ENCODE data around the gene TPK1.

TPK1 gene

DNA sequence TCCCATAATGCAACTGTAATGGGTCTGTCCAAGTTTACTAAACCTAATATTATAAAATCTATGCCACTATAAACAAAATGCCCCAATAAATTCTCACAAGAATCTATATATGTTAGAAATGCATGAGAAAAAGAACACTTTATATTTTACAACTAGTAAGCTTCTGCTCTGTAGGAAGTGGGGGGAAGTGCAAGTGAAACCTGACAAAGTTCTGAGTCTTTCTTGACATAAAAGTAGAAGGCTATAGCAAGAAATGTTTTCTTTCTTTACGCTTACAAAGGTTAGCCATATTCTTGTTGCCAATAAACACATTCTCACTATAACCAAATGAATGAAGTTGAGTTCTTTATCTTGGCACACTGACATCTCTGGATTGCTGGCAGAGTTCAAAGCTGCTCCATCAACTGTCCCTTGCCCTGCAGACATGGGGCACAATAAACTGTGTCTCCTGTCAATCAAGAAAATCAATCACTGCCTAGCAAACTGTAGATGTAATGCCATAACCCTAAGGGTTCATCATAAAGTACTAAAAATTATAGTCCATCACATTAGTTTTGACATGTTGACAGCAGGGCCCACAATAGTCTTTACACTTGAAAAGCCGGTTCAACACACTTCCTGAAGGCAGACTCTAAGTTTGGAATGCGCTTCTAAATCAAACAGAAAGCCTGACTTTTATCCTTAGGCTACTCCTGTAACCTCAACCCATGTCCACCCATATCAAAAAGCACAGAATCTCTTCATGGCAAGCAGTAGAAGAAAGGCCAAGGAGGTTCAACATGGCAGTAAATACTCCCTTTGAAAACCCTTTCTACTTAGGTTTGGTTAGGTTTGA is 58.6 kb downstream of the TPK1 start:
- no peak overlapping the region for H3K4me3 Mint-ChIP-seq
- no peak overlapping the region for H3K27ac Mint-ChIP-seq
- peaks cover 23% of the 10 kb centered on the region for H3K4me1 Mint-ChIP-seq
- DNase-seq, result no peak
- no peaks in the 10 kb centered on the region for H3K36me3 Mint-ChIP-seq (ENCODE audit: low read depth)
- H3K9me3 Mint-ChIP-seq, result no peaks in the 10 kb centered on the region
- ATAC-seq, result no peak
- no peaks in the 10 kb centered on the region for H3K27me3 Mint-ChIP-seq

- no peaks in the 10 kb centered on the region for H3K27me3 Mint-ChIP-seq
- no peaks in the 10 kb centered on the region for H3K9me3 Mint-ChIP-seq
- DNase-seq (no peak), ATAC-seq (no peak)
- H3K36me3 Mint-ChIP-seq (ENCODE audit: low read depth), result no peaks in the 10 kb centered on the region
- no peak overlapping the region for H3K27ac Mint-ChIP-seq
- no peak overlapping the region for H3K4me3 Mint-ChIP-seq
- peaks cover 21% of the 10 kb centered on the region for H3K4me1 Mint-ChIP-seq
Measured at GRCh38 chr7:144776447-144776846, 59.4 kb downstream of the TPK1 start.

DNA sequence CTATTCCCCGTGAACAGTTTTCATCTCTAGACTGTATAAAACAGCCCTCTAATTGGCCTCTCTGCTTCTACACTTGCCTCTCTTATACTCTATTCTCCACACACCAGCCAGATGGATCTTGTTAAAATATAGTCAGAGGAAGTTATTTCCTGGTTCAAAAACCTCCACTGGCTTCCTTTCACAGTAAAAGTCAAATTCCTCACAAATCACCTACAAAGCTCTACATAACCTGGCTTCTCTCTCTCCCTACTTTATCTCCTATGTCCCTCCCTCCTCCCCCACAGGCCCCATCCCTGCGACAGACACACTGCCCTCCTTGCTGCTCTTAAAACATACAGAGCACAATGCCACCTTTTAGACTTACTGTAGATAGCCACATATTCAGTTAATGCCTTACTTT is 60.1 kb downstream of the TPK1 start:
- Mint-ChIP-seq H3K4me3 (no peak overlapping the region), H3K27ac (no peak overlapping the region), H3K36me3 (ENCODE audit: low read depth) (no peaks in the 10 kb centered on the region), H3K27me3 (no peaks in the 10 kb centered on the region), H3K4me1 (peaks cover 25% of the 10 kb centered on the region), H3K9me3 (no peaks in the 10 kb centered on the region)
- ATAC-seq (no peak), DNase-seq (no peak)

DNA sequence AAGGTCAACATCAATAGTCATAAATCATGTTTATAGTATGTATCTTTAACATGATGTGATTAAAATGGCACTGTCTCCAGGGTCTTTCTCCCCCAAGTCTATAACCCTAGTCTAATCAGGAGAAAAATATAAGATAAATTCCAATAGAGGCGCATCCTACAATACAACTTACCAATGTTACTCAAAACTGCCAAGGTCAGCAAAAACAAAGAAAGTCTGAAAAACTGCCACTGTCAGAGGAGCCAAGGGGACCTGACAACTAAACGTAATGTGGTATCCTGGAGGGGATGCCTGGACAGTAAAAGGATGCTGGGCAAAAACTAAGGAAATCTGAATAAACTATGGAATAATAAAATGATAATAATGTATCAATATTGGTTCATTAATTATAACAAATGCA is 63.9 kb downstream of the TPK1 start:
- no peaks in the 10 kb centered on the region for H3K9me3 Mint-ChIP-seq
- H3K36me3 Mint-ChIP-seq (ENCODE audit: low read depth), result no peaks in the 10 kb centered on the region
- no peak overlapping the region for H3K4me3 Mint-ChIP-seq

DNA sequence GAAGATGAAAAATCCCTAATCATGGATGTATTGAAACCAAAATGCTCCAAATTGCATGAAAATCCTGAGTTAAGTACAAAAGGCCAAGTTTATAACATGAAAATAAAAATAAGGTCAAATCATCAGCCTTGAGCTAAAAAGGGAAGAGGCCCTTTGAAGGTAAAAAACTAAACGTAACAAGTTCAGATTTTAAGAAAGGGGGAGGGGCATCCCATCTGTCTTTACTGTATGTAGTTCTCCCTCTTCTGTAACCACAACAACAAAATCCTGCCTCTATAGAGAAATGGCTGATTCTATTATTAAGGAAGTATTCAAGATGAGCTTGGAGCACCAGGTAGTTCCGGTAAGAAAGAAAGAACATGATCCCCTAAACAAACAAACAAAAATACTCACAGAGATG is 64.7 kb downstream of the TPK1 start:
- Mint-ChIP-seq H3K27me3 (no peaks in the 10 kb centered on the region), H3K36me3 (ENCODE audit: low read depth) (no peaks in the 10 kb centered on the region), H3K4me1 (peaks cover 13% of the 10 kb centered on the region), H3K4me3 (no peak overlapping the region), H3K9me3 (no peaks in the 10 kb centered on the region), H3K27ac (no peak overlapping the region)
- ATAC-seq (no peak), DNase-seq (no peak)

More for the DNA sequence above, 63.9 kb downstream of the TPK1 start:
- DNase-seq (no peak), ATAC-seq (no peak)
- peaks cover 18% of the 10 kb centered on the region for H3K4me1 Mint-ChIP-seq
- H3K27ac Mint-ChIP-seq, result no peak overlapping the region
- no peaks in the 10 kb centered on the region for H3K27me3 Mint-ChIP-seq

DNA sequence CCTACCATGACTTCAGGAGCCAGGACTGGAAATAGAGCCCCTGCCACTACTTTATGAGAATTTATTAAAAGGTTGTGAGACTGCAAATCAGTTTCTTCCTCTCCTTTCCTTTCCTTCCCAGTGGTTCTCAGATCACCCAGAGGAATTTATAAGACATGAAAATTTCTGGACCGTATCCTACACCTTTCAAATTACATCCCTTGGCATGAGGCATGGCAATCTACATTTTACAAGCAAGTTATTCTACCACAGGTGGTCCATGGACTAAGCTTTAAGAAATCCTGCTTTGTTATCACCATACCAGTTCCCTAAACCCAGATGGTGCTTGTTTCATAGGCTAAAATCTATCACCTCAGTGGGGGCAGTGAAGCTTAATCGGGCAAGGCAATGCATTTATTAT is 66.5 kb downstream of the TPK1 start:
- peaks cover 10% of the 10 kb centered on the region for H3K4me1 Mint-ChIP-seq
- H3K9me3 Mint-ChIP-seq, result no peaks in the 10 kb centered on the region
- ATAC-seq, result no peak
- no peak for DNase-seq
- no peaks in the 10 kb centered on the region for H3K36me3 Mint-ChIP-seq (ENCODE audit: low read depth)
- no peaks in the 10 kb centered on the region for H3K27me3 Mint-ChIP-seq
- H3K4me3 Mint-ChIP-seq, result no peak overlapping the region
- H3K27ac Mint-ChIP-seq, result no peak overlapping the region

GRCh38 chr7:144768633-144769032 is 67.2 kb downstream of the TPK1 start:
- H3K4me3 Mint-ChIP-seq, result no peak overlapping the region
- ATAC-seq (no peak), DNase-seq (no peak)
- H3K9me3 Mint-ChIP-seq, result no peaks in the 10 kb centered on the region
- peaks cover 10% of the 10 kb centered on the region for H3K4me1 Mint-ChIP-seq
- no peaks in the 10 kb centered on the region for H3K36me3 Mint-ChIP-seq (ENCODE audit: low read depth)
- no peaks in the 10 kb centered on the region for H3K27me3 Mint-ChIP-seq
- H3K27ac Mint-ChIP-seq, result no peak overlapping the region

GRCh38 chr7:144763291-144763690 is 72.6 kb downstream of the TPK1 start:
- no peaks in the 10 kb centered on the region for H3K27me3 Mint-ChIP-seq
- ATAC-seq (no peak), DNase-seq (no peak)
- H3K4me3 Mint-ChIP-seq, result no peak overlapping the region
- H3K36me3 Mint-ChIP-seq (ENCODE audit: low read depth), result peaks cover 10% of the 10 kb centered on the region
- H3K9me3 Mint-ChIP-seq, result no peaks in the 10 kb centered on the region
- H3K27ac Mint-ChIP-seq, result no peak overlapping the region
- no peaks in the 10 kb centered on the region for H3K4me1 Mint-ChIP-seq

DNA sequence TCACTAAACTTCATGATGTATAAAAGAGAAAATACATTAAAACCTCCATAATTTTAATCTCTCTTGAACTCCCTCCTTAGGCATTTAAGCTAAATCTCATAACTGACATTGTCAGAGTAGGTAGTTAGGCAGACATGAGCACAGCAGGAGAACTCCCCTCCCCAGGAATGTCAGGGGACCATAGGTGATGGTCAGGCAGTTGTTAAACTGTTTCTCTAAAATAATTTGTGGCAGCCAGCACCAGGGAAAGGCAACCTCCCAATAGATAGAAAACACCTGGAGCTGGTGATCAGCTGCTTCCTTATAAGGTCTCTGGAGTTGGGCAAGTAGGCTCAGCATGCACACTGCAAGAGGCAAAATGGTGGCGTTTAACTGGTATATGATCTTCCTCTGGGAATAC is 73.0 kb downstream of the TPK1 start:
- DNase-seq, result no peak
- H3K4me1 Mint-ChIP-seq, result no peaks in the 10 kb centered on the region
- H3K27me3 Mint-ChIP-seq, result no peaks in the 10 kb centered on the region
- no peak overlapping the region for H3K4me3 Mint-ChIP-seq
- no peak overlapping the region for H3K27ac Mint-ChIP-seq
- no peaks in the 10 kb centered on the region for H3K9me3 Mint-ChIP-seq
- H3K36me3 Mint-ChIP-seq (ENCODE audit: low read depth), result peaks cover 10% of the 10 kb centered on the region
- no peak for ATAC-seq

- DNase-seq (no peak), ATAC-seq (no peak)
- Mint-ChIP-seq H3K27ac (no peak overlapping the region), H3K4me3 (no peak overlapping the region), H3K4me1 (no peaks in the 10 kb centered on the region), H3K36me3 (ENCODE audit: low read depth) (peaks cover 16% of the 10 kb centered on the region), H3K27me3 (no peaks in the 10 kb centered on the region), H3K9me3 (no peaks in the 10 kb centered on the region)
Measured at GRCh38 chr7:144761493-144761892, 74.4 kb downstream of the TPK1 start.

GRCh38 chr7:144759653-144760052 is 76.2 kb downstream of the TPK1 start:
- no peak for ATAC-seq
- Mint-ChIP-seq H3K27ac (no peak overlapping the region), H3K36me3 (ENCODE audit: low read depth) (peaks cover 19% of the 10 kb centered on the region), H3K4me1 (no peaks in the 10 kb centered on the region), H3K4me3 (no peak overlapping the region), H3K9me3 (peaks cover 11% of the 10 kb centered on the region), H3K27me3 (no peaks in the 10 kb centered on the region)
- no peak for DNase-seq

DNA sequence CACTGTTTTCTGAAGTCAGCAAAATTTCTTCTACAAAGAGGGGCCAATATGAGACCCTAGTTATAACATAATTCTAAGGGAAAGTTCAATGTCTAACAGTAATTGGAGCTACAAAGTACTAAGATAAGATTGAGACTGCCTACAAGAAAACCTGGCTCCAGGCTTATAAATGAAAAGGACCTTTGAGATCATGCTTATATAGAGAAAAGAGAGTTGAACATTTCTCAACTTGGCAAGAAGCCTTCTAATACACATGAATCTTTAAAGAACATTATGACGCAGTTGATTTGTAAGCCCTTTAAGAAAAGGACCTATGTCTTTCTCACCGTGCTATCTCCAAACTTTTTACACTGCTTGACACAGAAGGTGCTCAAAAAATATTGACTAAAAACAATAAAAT is 87.9 kb downstream of the TPK1 start:
- Mint-ChIP-seq H3K9me3 (peaks cover 7% of the 10 kb centered on the region), H3K4me1 (no peaks in the 10 kb centered on the region), H3K27ac (no peak overlapping the region), H3K4me3 (no peak overlapping the region), H3K36me3 (ENCODE audit: low read depth) (no peaks in the 10 kb centered on the region), H3K27me3 (no peaks in the 10 kb centered on the region)
- DNase-seq (no peak), ATAC-seq (no peak)

- H3K9me3 Mint-ChIP-seq, result no peaks in the 10 kb centered on the region
- no peak overlapping the region for H3K4me3 Mint-ChIP-seq
- DNase-seq (peak; percentile 4), ATAC-seq (peak; percentile 59)
- H3K27ac Mint-ChIP-seq, result no peak overlapping the region
- H3K27me3 Mint-ChIP-seq, result no peaks in the 10 kb centered on the region
- no peaks in the 10 kb centered on the region for H3K36me3 Mint-ChIP-seq (ENCODE audit: low read depth)
- H3K4me1 Mint-ChIP-seq, result no peaks in the 10 kb centered on the region
Measured at GRCh38 chr7:144738708-144739314, 97.0 kb downstream of the TPK1 start.

DNA sequence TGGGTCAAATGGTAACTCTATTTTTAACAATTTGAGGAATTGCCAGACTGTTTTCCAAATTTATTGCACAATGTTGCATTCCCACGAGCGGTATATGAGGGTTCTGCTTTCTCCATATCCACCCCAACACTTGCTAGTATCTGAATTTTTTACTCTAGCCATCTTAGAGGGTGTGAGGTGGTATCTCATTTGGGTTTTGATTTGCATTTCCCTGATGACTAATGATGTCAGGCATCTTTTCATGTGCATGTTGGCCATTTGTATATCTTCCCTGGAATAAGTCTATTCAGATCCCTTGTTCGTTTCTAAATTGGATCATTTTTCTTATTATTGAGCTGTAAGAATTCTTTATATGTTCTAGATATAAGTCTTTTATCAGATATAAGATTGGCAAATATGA is 97.7 kb downstream of the TPK1 start:
- no peak for ATAC-seq
- no peak for DNase-seq
- Mint-ChIP-seq H3K9me3 (no peaks in the 10 kb centered on the region), H3K4me3 (no peak overlapping the region), H3K36me3 (ENCODE audit: low read depth) (no peaks in the 10 kb centered on the region), H3K27me3 (no peaks in the 10 kb centered on the region), H3K4me1 (no peaks in the 10 kb centered on the region), H3K27ac (no peak overlapping the region)

DNA sequence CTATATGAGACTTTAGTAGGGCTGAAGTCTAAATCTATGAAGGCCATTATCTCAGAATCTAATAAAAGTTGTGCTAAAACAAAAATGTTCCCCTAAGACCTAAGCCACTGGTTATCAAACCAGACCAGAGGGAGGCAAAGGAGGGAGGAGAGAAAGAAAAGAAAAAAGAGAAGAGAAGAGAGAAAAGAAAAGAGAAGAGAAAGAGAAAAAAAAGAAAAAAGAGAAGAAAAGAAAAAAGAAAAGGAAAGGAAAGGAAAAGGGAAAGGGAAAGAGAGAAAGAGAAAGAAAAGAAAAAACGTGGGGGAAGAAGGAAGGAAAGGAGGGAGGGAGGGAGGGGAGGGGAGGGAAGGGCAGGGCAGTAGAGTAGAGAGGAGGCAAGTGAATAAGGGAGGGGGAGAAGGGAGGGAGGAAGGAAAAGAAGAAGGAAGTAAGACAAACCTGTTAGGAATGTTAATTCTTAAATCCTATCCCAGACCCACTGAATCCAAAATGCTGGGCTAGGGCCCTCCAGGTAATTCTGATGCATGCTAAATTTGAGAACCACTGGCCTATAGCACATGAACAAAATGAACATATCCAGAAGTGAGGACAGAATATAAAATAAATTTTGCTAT is 98.9 kb downstream of the TPK1 start:
- no peaks in the 10 kb centered on the region for H3K36me3 Mint-ChIP-seq (ENCODE audit: low read depth)
- no peaks in the 10 kb centered on the region for H3K4me1 Mint-ChIP-seq
- H3K9me3 Mint-ChIP-seq, result no peaks in the 10 kb centered on the region
- no peaks in the 10 kb centered on the region for H3K27me3 Mint-ChIP-seq
- DNase-seq (no peak), ATAC-seq (no peak)
- no peak overlapping the region for H3K4me3 Mint-ChIP-seq
- H3K27ac Mint-ChIP-seq, result no peak overlapping the region
